NCI-H2029 treated with DMSO at 0.1 percent for 48 hours (cell line): ENCODE measurements around the gene SMR3B.

Source experiments
- DNase-seq: peaks from one replicate; lab custom pipeline; 2025; lab: John Stamatoyannopoulos, UW

Gene SMR3B

DNA sequence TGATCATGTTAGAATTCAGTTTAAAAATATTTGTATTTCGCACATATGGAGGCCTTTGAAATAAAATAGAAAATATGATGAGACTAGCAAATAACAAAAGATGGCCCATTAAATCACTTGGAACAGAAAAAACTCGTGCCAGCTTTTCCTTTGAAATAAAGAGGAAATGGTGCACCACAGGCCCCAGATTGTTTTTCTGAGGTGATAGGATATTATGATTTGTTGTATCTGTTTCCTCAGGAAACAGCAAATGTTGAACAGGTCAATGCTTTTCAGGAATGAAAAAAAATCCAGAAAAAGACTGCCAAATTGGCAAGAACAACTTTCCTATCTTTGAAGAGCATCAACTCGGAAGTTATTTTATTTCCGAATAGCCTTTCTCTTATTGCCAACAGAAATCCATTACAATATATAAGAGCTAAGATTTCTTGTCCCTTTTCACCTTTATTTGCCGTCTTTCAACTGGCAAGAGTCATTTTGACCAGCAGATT, at the start of gene SMR3B:
SMR3B (plus strand) TSS at position 441 of the 491 bp plus-strand sequence. CDS start 1,380 bp downstream, outside the sequence.
- no peak for DNase-seq

DNA sequence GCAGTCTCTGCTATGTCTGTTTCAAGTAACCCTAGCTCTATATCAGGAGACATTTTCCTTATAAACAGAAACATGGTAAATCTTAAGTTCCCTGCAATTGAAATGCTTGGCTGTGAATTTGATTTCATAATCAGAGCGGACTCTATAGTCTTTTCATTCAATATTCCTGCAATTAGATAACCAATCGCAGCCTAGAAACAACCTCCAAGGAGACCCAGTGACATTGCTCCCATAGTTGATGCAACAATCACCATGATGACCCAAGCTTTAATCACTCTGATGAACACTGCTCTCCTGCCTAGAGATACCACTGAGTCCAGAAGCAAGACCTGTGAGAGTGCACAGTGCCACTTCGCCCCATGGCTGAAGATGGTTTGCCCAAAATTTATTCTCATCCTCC, 48.2 kb upstream of the SMR3B start, which contains the start of gene CABS1:
CABS1 (plus strand) TSS at position 301 of the 400 bp plus-strand sequence; CDS start at position 360, 59 bp downstream.
- DNase-seq: no peak

DNA sequence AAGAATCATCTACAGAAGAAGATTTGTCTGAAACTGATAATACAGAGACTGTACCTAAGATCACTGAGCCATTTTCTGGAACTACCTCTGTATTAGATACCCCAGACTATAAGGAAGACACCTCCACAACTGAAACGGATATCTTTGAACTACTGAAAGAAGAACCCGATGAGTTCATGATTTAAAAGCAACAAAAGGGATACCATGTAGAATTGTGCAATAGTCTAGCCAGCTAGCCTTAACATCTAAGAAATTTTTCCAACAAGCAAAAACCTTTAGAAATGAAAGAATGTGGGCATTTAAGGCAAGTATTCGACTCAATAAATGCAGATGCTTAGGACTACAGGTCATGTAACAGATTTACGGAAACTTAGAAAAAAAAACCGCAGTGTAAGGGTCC, 46.9 kb upstream of the SMR3B start:
- no peak for DNase-seq

DNA sequence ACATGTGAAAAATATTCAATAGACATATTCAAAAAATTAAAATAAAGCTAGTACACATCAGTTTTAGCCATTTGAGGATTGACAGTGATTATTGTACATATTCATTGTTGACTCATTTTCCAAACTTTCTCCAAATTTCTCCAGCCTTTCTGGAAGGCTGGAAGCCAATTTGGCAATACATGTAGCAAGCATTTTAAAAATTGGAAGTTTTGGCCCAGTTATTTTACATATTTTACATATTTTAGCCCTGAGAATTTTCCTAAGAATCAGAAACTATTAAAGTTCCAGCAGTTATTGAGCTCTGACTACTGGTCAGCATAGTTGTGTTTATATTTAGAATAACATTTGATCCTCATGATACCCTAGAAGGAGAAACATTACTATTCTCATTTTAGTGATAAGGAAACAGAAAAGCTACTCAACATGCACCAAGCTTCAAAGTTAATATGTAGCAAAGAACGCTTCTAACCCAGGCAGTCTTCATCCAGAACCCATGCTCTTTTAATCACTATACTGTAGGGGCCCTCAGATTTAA, 45.0 kb upstream of the SMR3B start:
- no peak for DNase-seq

DNA sequence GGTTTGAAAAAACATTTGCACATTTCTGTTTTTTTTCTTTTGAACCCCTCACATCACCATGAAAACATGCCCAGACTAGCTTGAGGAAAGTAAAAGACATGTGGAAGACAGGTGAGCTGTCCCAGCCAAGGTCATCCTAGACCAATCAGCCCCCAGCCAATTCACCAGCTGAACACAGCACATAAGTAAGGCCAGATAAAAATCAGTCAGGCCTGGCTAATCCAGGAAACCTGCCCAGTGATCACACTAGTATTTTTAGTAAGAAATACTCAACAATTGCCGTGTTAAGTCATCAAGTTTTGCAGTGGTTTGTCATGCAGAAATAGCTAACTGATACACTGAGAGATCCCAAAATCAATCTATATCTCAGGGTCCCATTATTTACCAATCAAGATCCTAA, 26.7 kb upstream of the SMR3B start:
- DNase-seq: no peak

DNA sequence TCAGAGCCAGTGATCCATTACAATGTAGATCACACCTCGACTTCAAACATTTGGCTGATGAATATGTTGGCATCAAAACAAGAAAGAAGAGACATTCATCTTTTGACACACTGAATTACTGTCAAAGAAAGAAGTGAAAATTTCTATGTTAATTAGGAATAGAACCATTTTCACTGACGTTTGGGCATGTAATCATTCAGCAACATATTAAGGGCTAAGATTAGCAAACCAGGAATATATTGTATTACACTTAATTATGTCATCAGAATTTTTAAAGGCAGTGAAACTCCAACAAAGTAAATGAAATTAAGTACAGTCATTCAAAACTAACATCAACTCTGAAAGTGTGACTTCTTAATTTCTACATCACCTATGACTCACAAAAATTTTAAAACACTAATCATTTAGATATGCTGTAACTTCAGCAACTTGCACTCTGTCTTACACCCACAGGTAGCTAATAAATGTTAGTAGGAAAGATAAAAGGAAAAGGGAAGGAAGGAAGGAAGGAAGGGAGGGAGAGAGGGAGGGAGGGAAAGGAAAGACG, 23.7 kb upstream of the SMR3B start:
- DNase-seq: no peak

DNA sequence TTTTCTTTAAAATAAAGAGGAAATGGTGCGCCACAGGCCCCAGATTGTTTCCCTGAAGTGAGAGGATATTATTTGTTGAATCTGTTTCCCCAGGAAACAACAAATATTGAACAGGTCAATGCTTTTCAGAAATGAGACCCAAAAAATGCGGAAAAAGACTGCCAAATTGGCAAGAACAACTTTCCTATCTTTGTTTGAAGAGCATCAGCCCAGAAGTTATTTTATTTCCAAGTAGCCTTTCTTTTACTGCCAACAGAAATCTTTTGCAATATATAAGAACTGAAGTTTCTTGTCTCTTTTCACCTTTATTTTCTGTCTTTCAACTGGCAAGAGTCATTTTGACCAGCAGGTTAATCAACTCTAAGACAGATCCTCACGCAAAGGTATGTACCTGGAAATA, 22.5 kb upstream of the SMR3B start, which contains the start of gene SMR3A:
SMR3A (plus strand) TSS at position 301 of the 400 bp plus-strand sequence. CDS start 1,356 bp downstream, outside the sequence.
- no peak for DNase-seq

DNA sequence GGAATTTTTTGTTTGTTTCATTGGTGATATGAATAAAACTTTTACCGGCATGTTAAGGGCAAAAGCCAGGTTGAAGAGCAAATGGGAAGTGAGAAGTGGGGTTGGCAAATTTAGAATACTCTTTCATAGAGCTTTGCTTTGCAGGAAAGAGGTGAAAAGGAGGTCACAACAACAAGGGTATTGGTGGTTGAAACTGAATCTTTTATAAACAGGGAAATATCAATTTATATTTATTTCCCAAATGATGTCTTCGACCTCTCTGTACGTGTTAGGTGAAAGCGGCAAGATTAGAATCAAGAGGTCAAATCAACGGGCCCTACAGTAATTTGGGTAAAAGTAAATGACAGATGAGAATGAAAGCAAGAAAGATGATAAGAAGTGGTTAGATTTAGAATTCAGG, 18.9 kb upstream of the SMR3B start:
- DNase-seq: no peak

DNA sequence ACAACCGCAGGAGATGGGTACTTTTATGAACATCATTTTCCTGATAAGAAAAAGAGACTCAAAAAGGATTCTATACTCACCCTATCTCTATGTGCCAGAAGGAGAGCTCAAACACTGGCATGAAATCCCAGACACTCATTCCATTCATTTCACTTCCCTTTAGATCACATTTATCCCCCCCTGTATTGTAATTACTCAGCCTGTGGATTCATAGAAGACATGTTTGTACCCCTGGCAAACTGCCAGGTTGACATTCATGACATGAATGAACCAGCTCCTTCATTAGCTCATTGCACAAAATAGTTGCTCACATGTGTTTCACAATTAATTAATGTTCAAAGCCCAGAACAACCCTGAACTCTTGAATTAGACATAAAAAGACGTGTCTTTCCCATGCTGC, 17.5 kb upstream of the SMR3B start:
- peak; percentile 29 for DNase-seq

DNA sequence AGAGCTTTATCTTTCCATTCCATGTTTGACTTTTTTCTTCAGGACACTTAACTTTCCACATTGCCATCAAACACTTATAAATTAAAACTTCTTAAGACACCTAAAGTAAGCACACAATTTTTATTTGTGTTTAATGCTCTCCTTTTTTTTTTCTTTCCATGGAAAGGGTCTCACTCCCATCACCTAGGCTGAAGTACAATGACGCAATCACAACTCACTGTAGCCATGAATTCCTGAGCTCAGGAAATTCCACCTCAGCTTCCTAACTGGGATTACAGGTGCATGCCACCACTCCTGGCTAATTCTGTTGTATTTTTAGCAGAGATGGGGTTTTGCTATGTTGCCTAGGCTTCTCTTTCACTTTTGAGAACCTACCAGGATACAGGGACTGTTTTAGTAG, 15.1 kb upstream of the SMR3B start:
- DNase-seq: no peak

DNA sequence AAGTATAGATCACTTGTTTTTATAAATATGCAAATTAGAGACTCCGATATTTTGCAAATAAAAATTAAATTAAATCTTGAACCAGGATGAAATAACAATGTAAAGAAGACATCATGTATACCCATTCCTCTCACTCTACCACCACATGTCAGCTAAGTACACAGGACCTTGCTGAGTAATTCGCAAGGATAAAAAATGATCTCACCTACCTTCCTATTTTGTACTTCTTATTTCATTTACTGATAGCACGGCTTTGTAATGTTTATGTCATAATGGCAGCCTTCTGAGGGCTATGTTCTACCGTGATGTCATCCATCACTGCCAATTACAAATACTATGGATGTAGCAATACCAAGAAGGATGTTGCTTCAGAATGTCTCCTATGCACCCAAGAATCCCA, 10.9 kb upstream of the SMR3B start:
- DNase-seq: no peak

DNA sequence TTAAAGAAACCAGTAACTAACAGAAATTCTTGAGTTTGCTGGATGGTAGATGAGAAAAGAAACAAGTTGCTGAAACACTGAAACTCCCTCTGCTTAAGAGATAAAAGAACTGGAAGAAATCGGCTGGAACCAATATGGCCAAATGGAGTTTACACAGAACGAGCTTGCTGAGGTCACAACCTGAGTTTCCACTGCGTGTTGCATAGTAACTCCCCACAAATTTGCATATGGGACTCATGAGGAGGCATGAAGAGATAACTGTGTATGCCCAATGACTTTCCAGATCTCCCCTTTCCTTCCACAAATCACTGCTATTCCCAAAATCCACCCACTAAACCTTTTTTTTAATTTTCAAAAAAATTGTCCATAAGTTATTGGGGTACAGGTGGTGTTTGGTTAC, 10.2 kb upstream of the SMR3B start:
- no peak for DNase-seq

DNA sequence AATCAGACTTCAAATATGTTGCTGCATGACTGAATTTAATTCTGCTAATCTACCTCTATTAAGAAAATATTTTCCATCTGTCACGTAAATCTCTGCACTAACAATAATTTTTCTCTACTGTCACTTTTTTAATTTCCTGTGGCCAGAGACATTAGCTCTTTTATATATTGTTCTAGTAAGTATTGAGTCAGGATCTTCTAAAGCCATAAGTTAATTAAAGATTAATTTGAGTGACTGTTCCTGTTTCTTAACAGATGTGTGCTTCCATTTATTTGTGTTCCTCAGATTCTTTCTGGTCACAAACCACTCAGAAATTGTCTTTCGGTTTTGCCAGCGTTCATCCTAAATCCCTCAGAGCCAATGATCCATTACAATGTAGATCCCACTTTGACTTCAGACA, 2.4 kb upstream of the SMR3B start:
- no peak for DNase-seq

DNA sequence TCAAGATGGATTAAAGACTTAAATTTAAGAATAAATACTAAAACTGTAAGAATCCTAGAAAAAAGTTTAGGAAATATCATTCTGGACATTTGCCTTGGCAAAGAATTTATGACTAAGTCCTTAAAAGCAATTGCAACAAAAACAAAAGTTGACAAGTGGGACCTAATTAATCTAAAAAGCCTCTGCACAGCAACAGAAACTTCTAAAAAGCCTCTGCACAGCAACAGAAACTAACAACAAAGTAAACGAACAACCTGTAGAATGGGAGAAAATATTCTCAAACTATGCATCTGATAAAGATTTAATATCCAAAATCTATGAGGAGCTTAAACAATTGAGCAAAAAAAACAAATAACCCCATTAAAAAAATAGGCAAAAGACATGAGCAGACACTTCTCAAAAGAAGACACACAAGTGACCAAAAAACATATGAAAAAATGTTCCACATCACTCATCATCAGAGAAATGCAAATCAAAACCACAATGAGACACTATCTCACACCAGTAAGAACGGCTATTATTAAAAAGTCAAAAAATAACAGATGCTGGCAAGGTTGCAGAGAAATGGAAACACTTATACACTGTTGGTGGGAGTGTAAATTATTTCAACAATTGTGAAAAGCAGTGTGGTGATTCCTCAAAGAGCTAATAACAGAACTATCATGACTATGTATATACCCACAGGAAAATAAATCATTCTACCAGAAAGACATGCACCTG, 9.3 kb downstream of the SMR3B start:
- DNase-seq: no peak

DNA sequence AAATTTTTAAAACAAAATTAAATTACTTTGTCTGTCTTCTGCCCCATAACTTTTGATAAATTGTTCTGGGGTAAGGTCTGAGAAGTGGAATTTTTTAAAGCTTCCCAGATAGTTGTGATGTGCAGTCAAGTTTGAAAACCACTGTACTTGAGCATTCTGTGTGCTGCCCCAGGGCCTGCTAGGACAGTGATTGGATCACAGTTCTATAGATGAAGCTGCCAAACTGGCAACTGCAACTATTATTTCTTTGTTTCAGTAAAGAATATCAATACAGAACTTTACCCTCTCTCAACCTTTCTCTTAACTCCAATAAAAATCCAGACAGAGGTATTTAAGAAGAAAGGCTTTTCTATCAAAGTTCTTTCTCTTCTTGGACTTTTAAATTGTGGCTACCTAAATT, 14.6 kb downstream of the SMR3B start, which contains the start of gene OPRPN:
OPRPN (plus strand) TSS at position 361 of the 400 bp plus-strand sequence. CDS start 1,346 bp downstream, outside the sequence.
- DNase-seq: no peak

DNA sequence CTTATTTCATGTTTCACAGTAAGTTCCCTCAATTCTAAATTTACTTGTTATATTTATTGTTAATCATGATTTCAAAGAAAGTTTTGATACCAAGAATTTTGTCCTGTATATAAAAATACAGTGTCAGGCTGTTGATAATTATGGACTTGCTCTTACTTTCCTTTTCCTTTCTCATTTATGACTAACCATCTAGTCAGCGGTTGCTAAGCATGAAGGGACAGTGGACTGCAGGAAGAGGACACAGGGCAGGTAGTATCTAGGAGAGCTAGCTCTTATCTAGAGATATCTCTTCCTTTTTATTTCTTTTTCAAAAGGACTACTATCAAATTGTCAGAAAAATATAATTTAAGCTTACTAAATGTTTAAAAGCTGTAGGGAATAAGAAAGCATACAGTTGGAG, 16.4 kb downstream of the SMR3B start:
- DNase-seq: no peak

DNA sequence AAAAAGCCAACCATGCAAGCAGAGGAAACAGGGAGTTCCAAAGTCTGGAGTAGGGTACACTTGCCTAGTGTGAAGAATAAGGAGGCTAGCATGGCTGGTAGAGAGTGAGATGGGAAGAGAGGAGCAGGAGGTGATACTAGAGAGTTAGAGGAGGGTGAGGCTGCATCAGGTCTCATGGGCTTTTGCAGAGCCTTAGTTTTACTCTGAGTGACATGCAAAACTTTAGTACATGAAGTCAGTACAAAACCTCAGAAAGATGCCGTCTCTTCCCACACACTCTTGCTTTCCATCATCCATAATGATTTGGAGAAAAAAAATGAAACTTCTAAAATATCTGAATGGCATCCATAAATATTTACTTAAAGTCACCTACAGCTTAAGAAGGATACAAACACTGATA, 19.8 kb downstream of the SMR3B start:
- no peak for DNase-seq

DNA sequence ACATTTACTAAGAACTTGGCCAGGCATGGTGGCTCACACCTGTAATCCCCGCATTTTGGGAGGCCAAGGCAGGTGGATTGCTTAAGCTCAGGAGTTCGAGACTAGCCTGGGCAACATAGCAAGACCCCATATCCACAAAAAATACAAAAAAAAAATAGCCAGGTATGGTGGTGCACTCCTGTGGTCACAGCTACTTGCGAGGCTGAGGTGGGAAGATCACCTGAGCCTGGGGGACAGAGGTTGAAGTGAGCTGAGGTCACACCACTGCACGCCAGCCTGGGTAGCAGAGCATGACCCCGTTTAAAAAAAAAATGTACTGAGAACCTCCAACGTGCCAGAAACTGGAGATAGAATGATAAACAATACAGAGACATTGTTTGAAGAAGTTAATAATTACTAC, 22.8 kb downstream of the SMR3B start:
- no peak for DNase-seq

DNA sequence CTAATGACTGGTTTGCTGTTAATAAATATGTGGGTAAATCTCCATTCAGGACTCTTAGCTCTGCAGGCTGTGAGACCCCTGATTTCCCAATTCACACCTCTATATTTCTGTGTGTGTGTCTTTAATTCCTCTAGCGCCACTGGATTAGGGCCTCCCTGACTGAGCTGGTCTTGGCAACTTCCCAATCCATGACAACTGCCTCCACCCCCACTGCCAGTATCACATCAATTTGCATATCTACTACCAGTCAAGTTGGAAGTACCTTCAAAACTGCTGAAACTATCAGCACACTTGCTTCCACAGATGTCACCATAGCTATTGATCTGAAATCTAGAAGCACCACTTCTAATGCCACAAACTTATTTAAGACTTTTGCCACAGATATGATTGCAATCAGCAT, 42.4 kb downstream of the SMR3B start:
- no peak for DNase-seq

DNA sequence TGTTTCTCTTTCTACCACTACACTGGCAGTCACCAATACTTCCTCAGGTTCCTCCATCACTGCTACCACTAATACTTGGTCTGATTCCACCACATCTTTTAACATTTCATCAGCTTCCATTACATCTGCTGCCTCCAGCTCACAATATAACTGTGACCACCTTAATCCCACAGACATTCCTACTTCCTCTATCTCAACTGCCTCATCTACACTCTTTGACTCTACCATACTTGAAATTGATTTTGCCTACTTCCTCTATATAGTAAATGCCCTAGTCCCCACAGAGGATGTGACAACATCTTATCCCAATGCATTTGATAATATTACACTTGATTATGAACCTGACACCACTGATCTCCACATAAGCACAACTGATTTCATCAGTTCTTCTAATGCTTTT, 43.9 kb downstream of the SMR3B start:
- DNase-seq: no peak

DNA sequence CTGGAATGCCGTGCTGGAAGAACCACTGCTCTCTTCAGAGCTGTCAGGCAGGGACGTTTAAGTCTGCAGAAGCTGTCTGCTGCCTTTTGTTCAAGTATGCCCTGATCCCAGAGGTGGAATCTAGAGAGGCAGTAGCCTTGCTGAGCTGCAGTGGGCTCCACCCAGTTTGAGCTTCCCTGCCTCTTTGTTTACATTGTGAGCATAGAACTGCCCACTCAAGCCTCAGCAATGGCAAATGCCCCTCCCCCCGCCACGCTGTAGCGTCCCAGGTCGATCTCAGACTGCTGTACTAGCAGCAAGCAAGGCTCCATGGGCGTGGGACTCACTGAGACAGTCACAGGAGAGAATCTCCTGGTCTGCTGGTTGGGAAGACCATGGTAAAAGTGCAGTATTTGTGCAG, 54.3 kb downstream of the SMR3B start:
- no peak for DNase-seq
